Measurements from ENCODE around the gene TUSC2.
A peak's percentile ranks its signal among the peaks of the same experiment; 100 is the strongest.

TUSC2 gene

DNA sequence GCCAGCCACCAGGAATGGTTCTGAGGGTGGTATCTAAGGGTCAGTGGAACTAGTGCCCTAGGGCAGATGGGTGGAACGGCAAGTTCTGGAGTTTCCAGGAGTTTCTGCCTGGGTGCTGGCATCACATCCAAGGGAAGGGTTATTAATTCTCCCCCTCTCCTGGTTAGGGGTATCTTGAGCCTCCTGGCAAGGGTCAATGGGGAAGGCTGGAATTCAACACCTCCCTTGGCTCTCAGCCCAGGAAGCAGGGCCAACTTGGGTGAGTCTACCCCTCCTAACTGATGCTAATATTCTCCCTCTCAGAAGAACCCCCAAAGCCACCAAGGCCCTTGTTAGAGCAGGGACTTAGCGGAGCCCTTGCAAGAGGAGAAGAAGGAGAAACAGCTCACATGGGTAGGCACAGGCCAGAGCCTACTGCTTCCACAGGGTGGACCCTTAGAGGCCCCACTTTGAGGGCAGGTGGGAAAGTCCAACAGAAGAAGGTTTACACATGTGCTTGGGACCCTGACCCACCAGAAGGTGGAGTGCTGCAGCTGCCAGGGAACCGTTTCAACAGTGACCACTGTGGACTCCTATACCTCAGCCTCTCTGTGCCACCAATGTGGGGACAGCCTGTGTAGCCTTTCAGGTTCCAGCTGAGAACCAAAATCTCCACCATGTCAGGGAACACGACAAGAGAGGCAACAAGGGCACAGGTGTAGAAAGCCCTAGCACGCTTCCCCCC, 28.0 kb upstream of the TUSC2 start:
- FAIRE-seq, result no peak
- DNase-seq (ENCODE audit: insufficient read length, low spot score), result no peak

DNA sequence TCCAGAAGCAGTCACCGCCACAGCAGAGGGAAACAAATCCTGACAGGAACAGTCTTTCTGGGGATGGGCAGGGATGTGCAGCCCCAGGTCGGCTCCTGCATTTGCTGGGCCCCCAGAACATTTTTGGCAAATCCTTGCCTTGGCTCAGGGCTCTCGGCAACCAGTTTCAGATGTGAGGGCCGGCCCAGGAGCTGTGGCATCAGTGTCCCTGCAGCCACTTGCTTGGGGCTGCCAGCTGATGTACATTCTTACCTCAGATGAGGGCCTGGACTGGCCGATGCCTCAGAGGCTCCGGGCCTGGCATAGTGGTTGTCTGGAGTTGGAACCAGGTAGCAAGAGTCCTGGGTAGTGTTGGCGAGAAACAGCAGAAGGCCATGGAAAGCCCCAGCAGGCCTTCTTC, 26.8 kb upstream of the TUSC2 start:
- FAIRE-seq (no peak), DNase-seq (ENCODE audit: insufficient read length, low spot score) (no peak)

DNA sequence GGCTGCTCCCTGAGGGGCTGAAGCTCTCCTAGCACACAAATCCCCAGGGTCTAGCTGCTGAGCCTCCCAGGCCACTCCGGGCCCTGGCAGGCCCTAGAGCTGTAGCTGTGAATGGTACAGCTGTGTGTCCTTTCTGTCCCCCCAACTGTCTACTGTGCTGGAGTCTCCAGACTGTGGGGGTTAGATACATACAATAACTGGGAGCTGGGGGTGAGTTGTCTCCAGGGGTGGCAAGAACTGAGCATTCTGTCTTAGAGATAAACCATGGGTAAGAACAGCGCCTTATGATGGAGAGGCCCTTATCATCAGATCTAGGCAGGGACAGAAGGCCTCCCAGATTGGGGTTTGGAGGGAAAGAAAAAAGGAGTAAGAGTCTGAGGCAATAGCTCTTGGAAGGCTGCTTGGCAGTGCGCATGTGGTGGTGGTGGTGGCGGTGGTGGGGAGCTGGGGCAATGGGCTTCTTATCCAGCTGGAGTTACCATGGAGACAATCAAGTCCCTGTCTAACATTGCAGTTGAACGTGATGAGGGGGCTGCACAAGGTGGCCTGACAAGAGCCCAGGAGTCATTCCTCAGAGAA, 26.3 kb upstream of the TUSC2 start:
- DNase-seq (ENCODE audit: insufficient read length, low spot score) (no peak), FAIRE-seq (no peak)

DNA sequence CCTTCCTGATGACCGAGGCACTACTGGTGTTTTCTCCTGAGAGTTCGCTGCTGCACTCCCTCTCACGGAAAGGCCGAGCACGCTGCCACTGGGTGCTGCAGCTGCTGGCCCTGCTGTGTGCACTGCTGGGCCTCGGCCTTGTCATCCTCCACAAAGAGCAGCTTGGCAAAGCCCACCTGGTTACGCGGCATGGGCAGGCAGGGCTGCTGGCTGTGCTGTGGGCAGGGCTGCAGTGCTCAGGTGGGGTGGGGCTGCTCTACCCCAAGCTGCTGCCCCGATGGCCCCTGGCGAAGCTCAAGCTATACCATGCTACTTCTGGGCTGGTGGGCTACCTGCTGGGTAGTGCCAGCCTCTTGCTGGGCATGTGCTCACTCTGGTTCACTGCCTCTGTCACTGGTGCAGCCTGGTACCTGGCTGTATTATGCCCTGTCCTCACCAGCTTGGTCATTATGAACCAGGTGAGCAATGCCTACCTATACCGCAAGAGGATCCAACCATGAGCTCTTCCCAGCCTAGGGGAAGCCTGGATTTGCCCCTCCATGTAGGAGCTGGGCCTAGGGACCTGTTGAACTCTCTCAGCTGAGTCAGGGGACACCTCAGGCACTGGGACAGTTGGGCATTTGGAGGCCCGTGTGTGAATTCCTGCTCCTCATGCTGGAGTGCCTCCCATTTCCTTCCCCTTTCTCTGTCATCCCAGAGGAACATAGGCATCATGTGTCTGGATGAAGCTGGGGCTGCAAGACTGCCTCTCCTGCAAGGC, 25.4 kb upstream of the TUSC2 start:
- DNase-seq (ENCODE audit: insufficient read length, low spot score) (no peak), FAIRE-seq (no peak)

DNA sequence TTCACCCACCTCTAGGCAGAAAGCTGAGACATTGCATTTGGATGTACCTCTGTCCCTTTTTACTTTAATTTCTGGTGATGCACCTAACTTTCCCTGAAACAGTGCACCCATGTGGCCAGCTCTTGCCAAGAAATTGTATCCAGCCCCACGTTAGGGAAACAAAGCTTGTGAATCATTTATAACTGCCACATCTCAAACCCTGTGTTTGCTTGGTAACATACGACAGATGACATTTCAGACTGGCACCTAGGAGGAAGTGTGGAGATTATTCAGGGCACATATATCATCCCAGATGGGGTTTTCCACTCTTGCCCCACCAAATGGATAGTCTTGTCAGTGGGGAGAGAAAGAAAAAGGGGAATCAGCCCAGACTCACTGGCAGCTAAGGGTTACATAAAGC, 24.8 kb upstream of the TUSC2 start:
- DNase-seq (ENCODE audit: insufficient read length, low spot score), result no peak
- FAIRE-seq, result no peak

- FAIRE-seq, result no peak
- DNase-seq (ENCODE audit: insufficient read length, low spot score), result no peak
These were observed 23.3 kb upstream of the TUSC2 start for GRCh38 chr3:50351323-50351697.

- FAIRE-seq (peak; percentile 97), DNase-seq (ENCODE audit: insufficient read length, low spot score) (peak; percentile 95)
These were observed 22.7 kb upstream of the TUSC2 start, which contains the start of the genes CYB561D2 and NPRL2 for GRCh38 chr3:50350527-50351322. Gene CYB561D2 (plus strand): TSS chr3:50350862. CDS start chr3:50351434, 572 bp downstream. Gene NPRL2 (minus strand): TSS chr3:50350775. CDS start chr3:50350652, 123 bp downstream.

GRCh38 chr3:50350213-50350526, 22.1 kb upstream of the TUSC2 start:
- peak; percentile 28 for FAIRE-seq
- DNase-seq (ENCODE audit: insufficient read length, low spot score), result no peak

GRCh38 chr3:50347187-50347813, 19.3 kb upstream of the TUSC2 start:
- FAIRE-seq, result peak; percentile 91
- DNase-seq (ENCODE audit: insufficient read length, low spot score), result no peak

- DNase-seq (ENCODE audit: insufficient read length, low spot score) (no peak), FAIRE-seq (peak; percentile 97)
These were observed 17.7 kb upstream of the TUSC2 start, which contains the start of gene ZMYND10 for GRCh38 chr3:50345586-50346234. Gene ZMYND10 (minus strand): TSS chr3:50345732. CDS start chr3:50345579, 153 bp downstream.

DNA sequence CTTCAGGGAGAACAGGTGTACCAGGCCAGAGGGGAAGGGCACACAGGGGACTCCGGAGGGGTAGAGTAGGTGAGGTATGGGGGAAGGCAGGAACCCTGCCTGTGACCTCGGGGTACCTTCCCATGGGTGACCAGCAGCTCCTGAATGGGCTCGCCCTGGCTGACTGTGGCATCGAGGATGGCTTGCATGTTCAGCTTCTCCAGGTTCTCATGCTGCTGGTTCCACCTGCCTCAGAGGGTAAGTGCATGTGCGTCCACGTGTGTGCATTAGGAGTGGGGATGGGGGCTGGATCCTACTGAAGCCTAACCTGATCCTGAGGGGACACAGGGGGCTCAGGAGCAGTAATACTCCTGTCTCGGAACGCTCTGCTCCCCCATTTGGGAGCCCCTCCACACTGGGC, 17.0 kb upstream of the TUSC2 start:
- DNase-seq (ENCODE audit: insufficient read length, low spot score) (no peak), FAIRE-seq (no peak)

DNA sequence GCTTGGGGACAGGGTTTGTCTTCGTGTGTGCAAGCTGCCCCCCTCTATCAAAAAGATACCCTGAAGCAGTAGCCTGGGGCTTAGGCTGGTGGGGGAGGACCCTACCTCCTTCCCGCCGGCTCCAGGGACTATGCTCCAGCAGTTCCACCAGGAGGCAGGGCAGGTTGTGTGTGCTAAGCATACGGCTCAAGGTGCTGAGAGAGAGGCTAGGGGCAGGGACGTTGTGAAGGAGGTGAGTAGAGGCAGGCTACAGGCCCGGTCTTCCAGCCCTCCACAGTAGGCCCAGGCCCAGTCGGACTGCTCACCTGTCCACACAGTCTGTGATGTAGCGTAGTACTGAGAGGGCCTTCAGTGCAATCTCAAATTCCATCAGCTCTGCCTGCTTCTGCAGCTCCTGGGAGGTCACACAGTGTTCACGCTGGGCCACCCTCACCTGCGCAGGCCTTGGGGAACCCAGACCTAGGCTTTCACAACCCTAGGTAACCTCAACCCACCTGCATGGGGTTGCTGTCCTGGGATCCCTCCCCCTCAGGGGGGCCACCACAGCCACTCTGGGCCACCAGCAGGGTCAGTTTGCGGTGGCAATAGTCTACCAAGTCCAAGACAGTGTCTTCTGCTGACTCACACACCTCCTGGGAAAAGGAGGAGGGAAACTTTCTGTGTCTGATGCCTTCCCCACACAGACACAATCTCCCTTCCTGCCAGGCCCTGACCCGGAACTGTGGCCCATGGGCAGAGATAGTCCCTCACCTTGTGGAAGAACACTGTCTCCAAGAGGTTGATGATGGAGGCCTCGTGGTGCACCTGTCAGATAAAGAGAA, 15.0 kb upstream of the TUSC2 start:
- no peak for FAIRE-seq
- DNase-seq (ENCODE audit: insufficient read length, low spot score), result no peak

DNA sequence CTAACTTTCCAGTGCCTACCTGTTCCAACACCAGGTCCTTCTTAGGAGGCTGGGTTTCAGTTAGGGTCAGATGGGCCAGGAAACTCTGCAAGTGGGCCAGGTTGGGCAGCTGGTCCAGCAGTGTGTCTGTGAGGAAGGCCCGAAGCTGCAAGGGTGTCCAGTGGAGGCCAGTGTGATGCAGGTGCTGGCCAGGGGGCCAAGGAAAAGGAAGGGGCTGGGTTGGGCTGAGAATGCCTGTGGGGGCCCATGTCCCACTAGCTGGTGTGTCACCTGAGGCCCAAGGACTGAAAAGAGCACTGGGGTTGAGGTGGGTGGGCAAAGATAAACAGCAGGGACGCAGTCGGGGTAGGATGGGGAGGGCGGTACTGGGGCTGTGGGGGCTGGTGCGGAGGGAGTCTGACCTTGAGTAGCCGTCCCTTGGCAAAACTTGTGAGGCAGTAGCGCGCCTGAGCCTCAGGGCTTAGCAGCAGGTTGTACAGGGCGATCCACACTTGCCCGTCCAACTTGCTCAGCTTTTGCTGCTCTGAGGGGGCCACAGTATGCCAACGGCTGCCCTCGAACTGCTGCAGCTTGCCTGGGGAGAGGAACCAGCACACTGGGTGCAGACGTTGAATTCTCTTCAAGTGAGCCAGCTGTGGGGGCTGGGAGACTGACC, 14.1 kb upstream of the TUSC2 start:
- FAIRE-seq (no peak), DNase-seq (ENCODE audit: insufficient read length, low spot score) (no peak)

DNA sequence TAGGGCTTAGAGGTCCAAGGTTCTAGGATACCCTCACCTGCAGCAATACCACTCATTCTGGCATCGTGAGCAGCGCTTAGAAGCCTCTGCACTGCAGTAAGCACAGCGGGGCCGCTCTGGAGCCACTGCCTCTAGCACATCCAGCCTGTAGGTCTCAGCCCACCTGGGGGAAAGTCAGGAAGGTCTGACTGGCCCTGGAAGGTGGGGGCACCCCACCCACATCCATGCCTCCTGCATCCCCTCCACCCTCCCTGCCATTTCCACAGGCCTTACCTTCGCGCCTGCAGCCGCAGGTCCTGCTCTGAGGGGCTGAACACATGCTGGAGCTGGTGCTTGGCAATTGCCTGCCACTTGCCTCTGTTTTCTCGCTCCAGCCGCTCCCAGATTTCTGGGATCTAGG, 13.5 kb upstream of the TUSC2 start:
- FAIRE-seq (no peak), DNase-seq (ENCODE audit: insufficient read length, low spot score) (no peak)

- DNase-seq (ENCODE audit: insufficient read length, low spot score), result peak; percentile 65
- peak; percentile 76 for FAIRE-seq
These were observed 12.7 kb upstream of the TUSC2 start, which contains the start of gene RASSF1 for GRCh38 chr3:50340448-50341329. Gene RASSF1 (minus strand): TSS chr3:50340836. CDS start chr3:50340805, 31 bp downstream.

- no peak for DNase-seq (ENCODE audit: insufficient read length, low spot score)
- FAIRE-seq, result no peak
These were observed 12.1 kb upstream of the TUSC2 start for GRCh38 chr3:50340147-50340447.

DNA sequence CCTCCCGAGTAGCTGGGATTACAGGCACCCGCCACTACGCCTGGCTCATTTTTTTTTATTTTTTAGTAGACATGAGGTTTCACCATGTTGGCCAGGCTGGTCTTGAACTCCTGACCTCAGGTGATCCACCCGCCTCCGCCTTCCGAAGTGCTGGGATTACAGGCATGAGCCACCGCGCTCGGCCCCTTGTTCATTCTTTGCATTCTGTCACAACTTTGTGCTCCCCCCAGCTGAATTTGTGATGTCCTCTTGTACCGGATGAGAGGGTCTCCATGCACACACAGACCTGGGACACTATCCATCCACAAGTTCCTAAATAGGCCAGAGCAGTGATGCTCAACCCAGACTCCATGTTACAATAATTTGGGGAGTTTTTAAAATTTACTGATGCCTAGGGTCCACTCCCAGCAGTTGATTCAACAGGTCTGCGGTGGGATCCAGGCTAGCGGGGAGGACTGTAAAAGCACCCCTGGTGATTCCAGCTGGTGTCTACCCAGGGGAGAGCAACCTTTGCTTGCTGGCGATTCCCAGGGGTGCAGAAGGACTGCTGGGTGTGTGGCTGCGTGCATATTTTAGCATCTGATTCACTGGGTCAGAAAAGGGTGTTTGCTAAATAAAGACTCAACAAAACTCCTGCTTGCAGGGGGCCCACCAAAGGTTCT, 11.6 kb upstream of the TUSC2 start:
- no peak for DNase-seq (ENCODE audit: insufficient read length, low spot score)
- FAIRE-seq, result no peak

Data from GM19239 (cell line).